DND-41 (cell line): ENCODE results near the gene PDE4D.

ENCODE experiments used
- EZH2 ChIP-seq: IDR thresholded peaks from 3 replicates; pipeline ENCODE4 v1.6.1; 2012; ENCODE audit warnings: borderline replicate concordance, low read depth, mild to moderate bottlenecking, moderate library complexity, low read length, inconsistent platforms; ENCODE audit not compliant: severe bottlenecking
- TF ChIP-seq, protein P1 (sequence below): IDR thresholded peaks from 2 replicates; pipeline ENCODE4 v1.5.1; 2012; ENCODE audit warnings: borderline replicate concordance, low read length, moderate library complexity, mild to moderate bottlenecking; ENCODE audit not compliant: poor library complexity, severe bottlenecking; ENCODE audit errors: extremely low read depth

DNA sequence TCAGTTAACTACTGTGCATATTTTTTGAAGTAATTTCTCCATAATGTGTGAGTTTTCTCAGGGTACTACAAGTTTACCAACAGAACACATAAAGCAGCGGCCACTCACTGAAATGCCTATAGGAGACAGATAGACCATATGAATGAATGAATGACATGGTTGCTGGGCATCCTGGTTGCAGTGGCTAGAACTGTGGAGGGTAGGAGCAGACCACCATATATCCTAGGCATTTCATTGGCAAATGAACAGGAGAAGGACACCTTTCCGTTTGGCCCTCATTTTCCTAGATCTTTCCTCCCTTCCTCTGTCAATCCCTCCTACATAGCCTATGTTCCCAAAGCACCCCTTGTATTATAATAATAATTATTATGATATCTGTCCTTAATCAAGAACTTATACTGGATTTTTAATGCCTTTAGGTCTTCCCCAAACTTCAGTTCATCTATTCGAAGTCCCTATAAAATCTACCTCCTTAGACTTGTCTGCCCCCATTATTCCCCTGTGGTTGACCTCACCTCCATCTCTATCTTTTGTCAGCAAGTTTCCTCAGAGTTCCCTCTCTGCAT, 838.5 kb downstream of the PDE4D start:
- TF ChIP-seq, protein P1, sequence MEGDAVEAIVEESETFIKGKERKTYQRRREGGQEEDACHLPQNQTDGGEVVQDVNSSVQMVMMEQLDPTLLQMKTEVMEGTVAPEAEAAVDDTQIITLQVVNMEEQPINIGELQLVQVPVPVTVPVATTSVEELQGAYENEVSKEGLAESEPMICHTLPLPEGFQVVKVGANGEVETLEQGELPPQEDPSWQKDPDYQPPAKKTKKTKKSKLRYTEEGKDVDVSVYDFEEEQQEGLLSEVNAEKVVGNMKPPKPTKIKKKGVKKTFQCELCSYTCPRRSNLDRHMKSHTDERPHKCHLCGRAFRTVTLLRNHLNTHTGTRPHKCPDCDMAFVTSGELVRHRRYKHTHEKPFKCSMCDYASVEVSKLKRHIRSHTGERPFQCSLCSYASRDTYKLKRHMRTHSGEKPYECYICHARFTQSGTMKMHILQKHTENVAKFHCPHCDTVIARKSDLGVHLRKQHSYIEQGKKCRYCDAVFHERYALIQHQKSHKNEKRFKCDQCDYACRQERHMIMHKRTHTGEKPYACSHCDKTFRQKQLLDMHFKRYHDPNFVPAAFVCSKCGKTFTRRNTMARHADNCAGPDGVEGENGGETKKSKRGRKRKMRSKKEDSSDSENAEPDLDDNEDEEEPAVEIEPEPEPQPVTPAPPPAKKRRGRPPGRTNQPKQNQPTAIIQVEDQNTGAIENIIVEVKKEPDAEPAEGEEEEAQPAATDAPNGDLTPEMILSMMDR = no peak
- no peak for TF ChIP-seq EZH2
